ENCODE results near the gene CD44.

Gene CD44

GRCh38 chr11:35243774-35244173 lies 104.8 kb downstream of the CD44 start:
- TF ChIP-seq CTCF (IDR thresholded peaks at IDR 0.05; ENCODE audit: low read depth, low read length, missing control alignments), result no peak
- no peak for DNase-seq (ENCODE audit: low read depth)
- H3K4me3 ChIP-seq (ENCODE audit: low read depth, low read length), result no peak overlapping the region

- no peak for DNase-seq (ENCODE audit: low read depth)
- no peak for TF ChIP-seq CTCF (IDR thresholded peaks at IDR 0.05; ENCODE audit: low read depth, low read length, missing control alignments)
- H3K4me3 ChIP-seq (ENCODE audit: low read depth, low read length), result no peak overlapping the region
These were observed 106.1 kb downstream of the CD44 start for GRCh38 chr11:35245056-35245455.

GRCh38 chr11:35245786-35246185 lies 106.8 kb downstream of the CD44 start:
- no peak for DNase-seq (ENCODE audit: low read depth)
- no peak for TF ChIP-seq CTCF (IDR thresholded peaks at IDR 0.05; ENCODE audit: low read depth, low read length, missing control alignments)
- no peak overlapping the region for H3K4me3 ChIP-seq (ENCODE audit: low read depth, low read length)

GRCh38 chr11:35246745-35247144 lies 107.8 kb downstream of the CD44 start:
- TF ChIP-seq CTCF (IDR thresholded peaks at IDR 0.05; ENCODE audit: low read depth, low read length, missing control alignments), result no peak
- DNase-seq (ENCODE audit: low read depth), result no peak
- H3K4me3 ChIP-seq (ENCODE audit: low read depth, low read length), result no peak overlapping the region

GRCh38 chr11:35247428-35247827 lies 108.5 kb downstream of the CD44 start:
- TF ChIP-seq CTCF (IDR thresholded peaks at IDR 0.05; ENCODE audit: low read depth, low read length, missing control alignments), result no peak
- no peak for DNase-seq (ENCODE audit: low read depth)
- no peak overlapping the region for H3K4me3 ChIP-seq (ENCODE audit: low read depth, low read length)

GRCh38 chr11:35247863-35248262 lies 108.9 kb downstream of the CD44 start:
- TF ChIP-seq CTCF (IDR thresholded peaks at IDR 0.05; ENCODE audit: low read depth, low read length, missing control alignments), result no peak
- DNase-seq (ENCODE audit: low read depth), result no peak
- no peak overlapping the region for H3K4me3 ChIP-seq (ENCODE audit: low read depth, low read length)

- no peak for TF ChIP-seq CTCF (IDR thresholded peaks at IDR 0.05; ENCODE audit: low read depth, low read length, missing control alignments)
- H3K4me3 ChIP-seq (ENCODE audit: low read depth, low read length), result no peak overlapping the region
- no peak for DNase-seq (ENCODE audit: low read depth)
These were observed 109.8 kb downstream of the CD44 start for GRCh38 chr11:35248558-35249323.
